ENCODE measurements around the gene TBCD. TPM values are rescaled to one million over a fixed set of nuclear protein-coding genes. Genes with fewer than 3 reads are reported as not detected.

TBCD gene
- polyA plus RNA-seq, 3 donors = 54.0 to 58.6 (median 58.1) TPM

- DNase-seq (ENCODE audit: low read depth in 3 of 3, low spot score in 2 of 3) = no peak
Observed at GRCh38 chr17:82897514-82898249, 145.8 kb downstream of the TBCD start.

- DNase-seq (ENCODE audit: low read depth in 3 of 3, low spot score in 2 of 3) = no peak
Observed at GRCh38 chr17:82898976-82899514, 147.2 kb downstream of the TBCD start.

GRCh38 chr17:82899941-82900340 is 148.1 kb downstream of the TBCD start:
- no peak for DNase-seq (ENCODE audit: low read depth in 3 of 3, low spot score in 2 of 3)

GRCh38 chr17:82900741-82901140 is 148.9 kb downstream of the TBCD start:
- DNase-seq (ENCODE audit: low read depth in 3 of 3, low spot score in 2 of 3) = no peak

DNA sequence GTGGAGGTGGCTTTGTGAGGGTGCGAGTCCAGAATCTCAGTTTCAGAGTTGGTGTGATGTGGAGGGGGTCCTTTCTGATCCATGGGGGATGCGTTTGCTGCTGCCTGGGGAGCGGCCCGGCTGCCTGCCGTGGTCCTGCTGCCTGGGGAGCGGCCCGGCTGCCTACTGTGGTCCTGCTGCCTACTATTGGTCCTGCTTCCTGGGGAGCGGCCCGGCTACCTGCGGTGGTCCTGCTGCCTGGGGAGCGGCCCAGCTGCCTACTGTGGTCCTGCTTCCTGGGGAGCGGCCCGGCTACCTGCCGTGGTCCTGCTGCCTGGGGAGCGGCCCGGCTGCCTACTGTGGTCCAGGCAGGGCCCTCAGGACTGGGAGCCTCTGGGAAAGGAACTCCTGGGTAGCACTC is 149.5 kb downstream of the TBCD start:
- no peak for DNase-seq (ENCODE audit: low read depth in 3 of 3, low spot score in 2 of 3)

DNA sequence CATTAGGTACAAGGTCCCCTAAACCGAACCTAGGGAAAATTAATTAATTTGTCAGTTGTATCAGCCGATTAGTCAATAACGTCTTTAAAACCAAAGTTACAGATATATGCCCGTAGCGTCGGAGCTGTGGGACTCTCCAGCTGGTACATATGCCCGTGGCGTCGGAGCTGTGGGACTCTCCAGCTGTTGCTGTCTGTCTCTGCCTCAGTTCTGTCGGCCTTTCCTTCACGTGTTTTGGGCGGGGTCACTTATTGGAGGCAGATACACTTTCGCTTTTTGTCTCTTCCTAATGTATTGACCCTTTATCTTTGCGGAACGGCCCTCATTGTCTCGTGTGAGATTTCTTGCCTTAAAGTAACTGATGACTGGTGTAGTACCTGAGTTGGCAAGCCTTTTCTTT is 150.0 kb downstream of the TBCD start:
- DNase-seq (ENCODE audit: low read depth in 3 of 3, low spot score in 2 of 3) = no peak

- no peak for DNase-seq (ENCODE audit: low read depth in 3 of 3, low spot score in 2 of 3)
Observed at GRCh38 chr17:82902972-82903874, 151.4 kb downstream of the TBCD start.

- no peak for DNase-seq (ENCODE audit: low read depth in 3 of 3, low spot score in 2 of 3)
Observed at GRCh38 chr17:82905130-82905529, 153.3 kb downstream of the TBCD start.

- no peak for DNase-seq (ENCODE audit: low read depth in 3 of 3, low spot score in 2 of 3)
Observed at GRCh38 chr17:82907797-82908542, 156.1 kb downstream of the TBCD start.

GRCh38 chr17:82908543-82909160 is 156.8 kb downstream of the TBCD start:
- DNase-seq (ENCODE audit: low read depth in 3 of 3, low spot score in 2 of 3) = no peak

DNA sequence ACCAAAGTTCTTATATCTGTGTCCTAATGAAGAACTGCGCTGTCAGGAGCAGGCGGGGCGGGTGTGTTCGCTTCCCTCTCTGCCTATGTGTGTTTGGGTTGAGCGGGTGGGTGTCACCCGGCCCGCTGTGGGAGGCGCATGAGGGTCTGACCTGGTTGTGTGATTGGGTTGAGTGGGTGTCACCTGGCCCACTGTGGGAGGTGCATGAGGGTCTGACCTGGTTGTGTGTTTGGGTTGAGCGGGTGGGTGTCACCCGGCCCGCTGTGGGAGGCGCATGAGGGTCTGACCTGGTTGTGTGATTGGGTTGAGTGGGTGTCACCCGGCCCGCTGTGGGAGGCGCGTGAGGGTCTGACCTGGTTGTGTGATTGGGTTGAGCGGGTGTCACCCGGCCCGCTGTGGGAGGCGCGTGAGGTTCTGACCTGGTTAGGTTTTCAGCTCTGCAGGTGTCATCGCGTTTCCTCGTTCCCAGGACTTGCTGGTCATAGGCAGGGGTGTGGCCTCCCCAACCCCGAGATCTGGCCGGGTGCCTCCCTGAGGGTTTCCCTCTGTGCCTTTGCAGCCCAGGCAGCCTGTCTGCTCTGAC is 157.5 kb downstream of the TBCD start:
- no peak for DNase-seq (ENCODE audit: low read depth in 3 of 3, low spot score in 2 of 3)

- DNase-seq (ENCODE audit: low read depth in 3 of 3, low spot score in 2 of 3) = no peak
Observed at GRCh38 chr17:82910041-82910481, 158.2 kb downstream of the TBCD start.

GRCh38 chr17:82910770-82911169 is 158.9 kb downstream of the TBCD start:
- no peak for DNase-seq (ENCODE audit: low read depth in 3 of 3, low spot score in 2 of 3)

GRCh38 chr17:82911822-82912221 is 160.0 kb downstream of the TBCD start:
- DNase-seq (ENCODE audit: low read depth in 3 of 3, low spot score in 2 of 3) = no peak

GRCh38 chr17:82912484-82913089 is 160.7 kb downstream of the TBCD start:
- no peak for DNase-seq (ENCODE audit: low read depth in 3 of 3, low spot score in 2 of 3)

GRCh38 chr17:82913304-82914043 is 161.6 kb downstream of the TBCD start:
- no peak for DNase-seq (ENCODE audit: low read depth in 3 of 3, low spot score in 2 of 3)

- no peak for DNase-seq (ENCODE audit: low read depth in 3 of 3, low spot score in 2 of 3)
Observed at GRCh38 chr17:82914375-82914774, 162.5 kb downstream of the TBCD start.

- no peak for DNase-seq (ENCODE audit: low read depth in 3 of 3, low spot score in 2 of 3)
Observed at GRCh38 chr17:82915010-82915756, 163.3 kb downstream of the TBCD start.

Data from right renal cortex interstitium (tissue), 3 donors.